Ramos (cell line): ENCODE data around the gene NEK8.

Experiments
- in situ Hi-C: fragments of 300-500 bp; cut with MboI; formaldehyde crosslinking; loops from one replicate; pipeline ENCODE4 v1.14.3; 2022; ENCODE audit warnings: low sequenced_read_pairs; ENCODE audit not compliant: unreplicated experiment

The NEK8 gene

DNA sequence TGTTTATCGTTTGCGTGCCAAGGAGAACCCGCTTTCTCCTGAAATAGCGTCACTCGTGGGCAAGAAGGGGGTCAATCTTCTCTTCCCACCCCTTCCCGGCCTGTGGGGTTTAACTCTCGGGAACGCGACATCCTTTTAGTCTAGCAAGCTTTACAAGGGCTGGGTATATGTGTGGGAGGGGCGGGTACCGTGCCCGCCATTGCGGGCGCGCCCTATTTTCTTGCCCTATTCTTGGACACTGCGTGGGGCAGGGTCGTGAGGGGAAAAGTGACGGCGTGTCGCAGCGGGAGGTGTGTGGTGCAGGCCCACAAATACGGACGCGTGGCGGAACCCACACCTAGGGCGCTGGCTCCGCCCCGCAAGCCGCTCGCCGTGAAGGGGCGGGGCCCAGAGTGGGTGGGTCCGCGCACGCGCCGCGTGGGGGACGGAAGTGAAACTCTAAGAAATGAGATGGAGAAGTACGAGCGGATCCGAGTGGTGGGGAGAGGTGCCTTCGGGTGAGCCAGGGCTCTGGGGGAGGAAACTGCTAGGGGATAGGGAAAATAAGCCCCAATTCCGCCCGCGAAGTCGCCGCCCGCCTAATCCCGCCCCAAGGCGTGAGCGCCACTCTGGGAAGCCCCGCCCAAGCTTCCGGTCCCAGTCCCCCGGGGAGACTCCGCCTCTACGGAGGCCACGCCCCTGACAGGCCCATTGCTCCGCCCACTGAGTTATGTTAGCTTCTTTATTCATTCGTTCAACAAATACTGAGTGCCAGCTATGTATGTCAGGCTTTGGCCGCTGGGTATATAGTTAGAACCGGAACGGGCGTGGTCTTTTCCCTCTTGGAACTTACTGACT, at the start of gene NEK8:
Gene NEK8 (plus strand): TSS at position 425 of the 837 bp plus-strand sequence. CDS start 26 bp downstream, at position 451.
- in situ Hi-C loops, result loop anchor here (25.0 kb wide), 2 partner anchors 834 to 984 kb away; partner anchors contain the start of genes ABHD15 and TP53I13

GRCh38 chr17:28682655-28683054, 45.9 kb upstream of the NEK8 start:
- in situ Hi-C loops, result no loop called here

- in situ Hi-C loops, result no loop called here
Observed at GRCh38 chr17:28684963-28685362, 43.6 kb upstream of the NEK8 start.

GRCh38 chr17:28685366-28685765, 43.2 kb upstream of the NEK8 start:
- in situ Hi-C loops, result no loop called here

GRCh38 chr17:28686296-28686695, 42.3 kb upstream of the NEK8 start:
- in situ Hi-C loops, result no loop called here

DNA sequence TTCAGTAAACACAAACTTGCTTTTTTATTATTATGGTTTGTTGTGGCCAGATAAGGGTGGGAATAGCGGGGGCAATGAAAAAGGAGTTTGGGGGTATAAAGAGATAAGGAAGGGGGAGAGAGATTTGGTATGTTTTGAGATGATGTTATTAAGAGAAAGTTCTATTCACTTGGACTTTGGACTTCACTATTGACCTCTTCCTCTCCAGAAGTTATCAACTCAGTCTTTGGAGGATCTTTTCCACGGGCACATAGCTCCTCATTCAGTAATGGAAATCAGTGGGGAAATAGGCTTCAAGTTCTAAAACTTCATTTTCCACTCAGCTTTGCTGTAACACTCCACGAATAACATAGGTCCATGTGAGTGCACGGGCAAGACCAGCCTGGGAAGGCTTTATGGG, 40.1 kb upstream of the NEK8 start:
- in situ Hi-C loops, result no loop called here

DNA sequence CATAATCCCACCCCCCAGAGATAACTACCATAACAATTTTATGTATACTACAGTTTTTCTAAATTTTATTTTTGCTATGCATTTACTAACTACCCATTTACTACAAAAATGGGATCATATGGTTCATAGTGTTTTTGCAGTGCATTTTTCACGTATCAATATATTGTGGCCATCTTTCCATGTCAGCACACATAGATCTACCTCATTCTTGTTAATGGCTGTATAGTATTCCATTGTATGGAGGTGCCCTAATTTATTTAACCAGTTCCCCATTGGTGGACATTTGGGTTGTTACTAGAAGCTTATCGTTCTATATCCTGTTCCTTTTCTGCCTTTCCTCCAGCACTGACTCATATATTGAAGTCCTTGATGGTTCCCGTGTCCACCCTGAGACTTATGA, 39.6 kb upstream of the NEK8 start:
- in situ Hi-C loops, result no loop called here

- in situ Hi-C loops, result no loop called here
Observed at GRCh38 chr17:28693869-28694268, 34.7 kb upstream of the NEK8 start.

- in situ Hi-C loops, result no loop called here
Observed at GRCh38 chr17:28698253-28698941, 30.2 kb upstream of the NEK8 start.

GRCh38 chr17:28700278-28700677, 28.3 kb upstream of the NEK8 start:
- in situ Hi-C loops, result no loop called here

GRCh38 chr17:28700830-28701492, 27.6 kb upstream of the NEK8 start:
- in situ Hi-C loops, result no loop called here

- in situ Hi-C loops, result no loop called here
Observed at GRCh38 chr17:28702026-28702751, 26.4 kb upstream of the NEK8 start.

DNA sequence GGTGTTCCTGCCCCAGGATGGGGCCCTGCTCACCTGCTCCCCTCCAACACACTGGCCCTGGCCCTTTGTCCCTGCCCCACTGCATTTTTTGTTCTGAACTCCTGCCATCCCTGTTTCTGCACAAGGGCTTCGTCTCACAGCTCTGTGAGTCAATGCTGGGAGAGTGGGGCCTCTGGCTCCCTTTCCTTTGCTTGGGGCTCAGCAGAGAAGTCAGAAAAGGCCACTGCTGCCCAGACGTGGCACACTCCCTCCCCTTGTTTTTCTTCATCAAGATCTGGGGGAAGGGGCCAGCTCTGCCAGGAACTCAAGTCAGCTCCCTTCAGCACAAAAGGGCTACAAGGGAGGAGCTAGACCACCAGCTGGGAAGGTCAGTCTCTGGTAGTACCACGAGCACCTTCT, 25.8 kb upstream of the NEK8 start:
- in situ Hi-C loops, result no loop called here

GRCh38 chr17:28703552-28704218, 24.9 kb upstream of the NEK8 start:
- in situ Hi-C loops, result no loop called here

- in situ Hi-C loops, result no loop called here
Observed at GRCh38 chr17:28704219-28704858, 24.2 kb upstream of the NEK8 start.

DNA sequence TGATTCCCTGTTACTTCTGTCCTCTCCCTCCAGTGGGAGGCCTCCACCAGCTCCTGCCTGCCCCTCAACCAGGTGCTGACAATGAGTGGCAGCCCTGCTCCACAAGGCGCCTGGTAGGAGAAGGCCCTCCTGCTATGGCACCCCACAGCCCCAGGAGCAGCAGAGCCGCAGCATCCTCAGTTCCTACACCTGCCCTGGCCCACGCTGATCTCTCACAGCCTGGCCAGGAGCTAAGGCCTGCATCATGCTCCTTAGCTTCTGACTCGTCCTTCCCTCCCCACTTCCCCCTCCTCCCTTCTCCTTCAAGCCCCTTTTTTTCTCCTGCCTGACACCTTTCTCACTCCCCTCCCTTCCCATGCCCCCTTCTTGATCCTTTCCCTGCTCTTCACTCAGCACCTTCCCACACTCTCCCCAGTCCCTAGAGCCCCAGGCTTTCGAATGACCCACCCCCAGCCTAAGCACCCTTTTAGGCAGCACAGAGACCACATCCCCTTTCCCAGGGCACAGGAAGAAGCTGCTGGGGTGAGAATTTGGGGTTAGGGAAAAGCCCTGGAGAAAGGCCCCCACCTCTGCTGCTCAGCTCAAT, 23.4 kb upstream of the NEK8 start:
- in situ Hi-C loops, result no loop called here

DNA sequence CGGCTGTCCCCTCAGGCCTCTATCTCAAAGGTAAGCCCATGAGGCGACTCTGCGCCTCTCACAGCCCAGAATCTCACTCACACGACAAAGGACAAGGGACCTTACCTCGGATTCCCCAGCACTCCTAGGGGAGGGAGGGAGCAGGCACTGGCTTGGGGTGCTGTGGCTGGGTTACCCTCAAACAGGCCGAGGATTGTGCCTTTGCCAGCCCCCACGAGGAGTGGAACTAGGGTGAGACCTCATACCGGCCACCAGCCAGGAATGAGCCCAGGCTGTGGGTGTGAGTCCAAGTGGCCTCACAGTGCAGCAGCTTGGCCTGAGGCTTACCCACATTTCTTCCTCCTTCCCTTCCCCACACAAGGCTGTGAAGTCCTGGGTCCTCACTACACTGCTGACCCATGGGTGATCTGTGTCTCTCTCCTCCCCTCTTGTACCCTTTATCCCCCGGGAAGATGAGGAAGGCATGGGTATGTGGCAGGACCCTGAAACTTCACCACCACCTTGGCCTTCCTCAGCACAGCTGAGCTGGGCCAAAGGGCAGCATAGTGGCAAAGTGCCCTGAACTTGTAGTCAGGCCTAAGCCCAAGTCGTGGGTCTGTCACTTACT, 22.8 kb upstream of the NEK8 start:
- in situ Hi-C loops, result no loop called here

GRCh38 chr17:28706471-28707338, 21.9 kb upstream of the NEK8 start:
- in situ Hi-C loops, result no loop called here
